K562 (cell line): Measurements from ENCODE around the gene NPHP1. TPM values are rescaled to one million over a fixed set of nuclear protein-coding genes. Genes with fewer than 3 reads are reported as not detected.

ENCODE experiments used
- ATAC-seq: fragments of 200-7000 bp; cut with Tn5 transposase; 3 replicates; pipeline ENCODE4 v1.9.1; 2020; ENCODE audit warnings: moderate library complexity
- BruUV-seq: library from RNA; stranded (reverse); fragments of 400-500 nt; replicated peaks from 2 replicates; lab custom pipeline; 2021; lab: Mats Ljungman, UMichigan
- CTCF ChIA-PET: fragments of 300-600 bp; formaldehyde crosslinking; extraction: SDS; loops from one replicate; lab custom pipeline; 2021; ENCODE audit warnings: low intra/inter-chr PET ratio; lab: Yijun Ruan, JAX
- POLR2A ChIA-PET: fragments of 300-600, 350-650 bp; sonication (Branson Sonifier 250); formaldehyde crosslinking; extraction: SDS; loops from one replicate; lab custom pipeline; 2021; ENCODE audit warnings: antibody characterized with exemption, inconsistent platforms; lab: Yijun Ruan, JAX
- DNase-seq, 4 experiments: peaks; one replicate each; pipeline versions ENCODE4 v3.0.0 to v3.0.0-alpha.2; 2011 to 2018; ENCODE audit warnings: low spot score in 3 of 4, mixed read lengths in 3 of 4; ENCODE audit errors: extremely low read depth in 1 of 4
- FAIRE-seq: peaks from 2 replicates; lab custom pipeline; 2011; peaks lifted over from hg19 to GRCh38; lab: Jason Lieb, UNC
- H2AFZ ChIP-seq: 2 replicates; pipeline ENCODE4 v1.6.0; 2011; ENCODE audit warnings: low read depth, low read length, control low read depth, inconsistent platforms
- H3K27ac ChIP-seq: fragments of 200-600 bp; 3 replicates; pipeline ENCODE4 v1.8.0; 2011; ENCODE audit warnings: low read depth, mild to moderate bottlenecking, control low read depth, inconsistent platforms, low read length, moderate library complexity, mixed read lengths; ENCODE audit errors: extremely low read depth
- H3K27me3 ChIP-seq, 2 experiments: fragments of 300-600 bp in 1 of 2; 2 replicates in 1 of 2; 3 replicates in 1 of 2; pipeline versions ENCODE4 v1.6.0 to v1.8.0; 2011; ENCODE audit warnings: inconsistent platforms in 2 of 2, low read length in 2 of 2, mild to moderate bottlenecking in 1 of 2, mixed read lengths in 1 of 2, moderate library complexity in 1 of 2; ENCODE audit not compliant: control insufficient read depth in 2 of 2, insufficient read depth in 2 of 2
- H3K36me3 ChIP-seq: fragments of 300-600 bp; 3 replicates; pipeline ENCODE4 v1.8.0; 2011; ENCODE audit warnings: mild to moderate bottlenecking, low read length, inconsistent platforms; ENCODE audit not compliant: control insufficient read depth, insufficient read depth
- H3K4me1 ChIP-seq, 2 experiments: fragments of 200-600 bp in 1 of 2; replicated peaks in 1 of 2; 2 replicates in 1 of 2; 3 replicates in 1 of 2; pipeline versions ENCODE4 v1.5.1 to v1.8.0; 2011; ENCODE audit warnings: inconsistent platforms in 2 of 2, low read length in 2 of 2, mild to moderate bottlenecking in 1 of 2, mixed read lengths in 1 of 2, moderate library complexity in 1 of 2; ENCODE audit not compliant: control insufficient read depth in 2 of 2, insufficient read depth in 2 of 2
- H3K4me2 ChIP-seq: 2 replicates; pipeline ENCODE4 v1.6.1; 2011; ENCODE audit warnings: low read length, control low read depth, inconsistent platforms, mixed read lengths; ENCODE audit not compliant: insufficient read depth
- H3K4me3 ChIP-seq: fragments of 200-600 bp; sonication (generic), shearing (Covaris generic); 2 replicates; pipeline ENCODE4 v1.5.1; 2016; ENCODE audit warnings: control low read depth, inconsistent platforms
- H3K79me2 ChIP-seq: fragments of 200-600 bp; 3 replicates; pipeline ENCODE4 v1.8.0; 2011; ENCODE audit warnings: low read length, inconsistent platforms; ENCODE audit not compliant: control insufficient read depth, insufficient read depth
- H3K9ac ChIP-seq, 2 experiments: 2 replicates each; pipeline versions ENCODE4 v1.6.0 to v1.6.1; 2011; ENCODE audit warnings: low read depth in 2 of 2, low read length in 2 of 2, control low read depth in 1 of 2, inconsistent platforms in 1 of 2, mild to moderate bottlenecking in 1 of 2, mixed read lengths in 1 of 2; ENCODE audit not compliant: insufficient read depth in 1 of 2
- H3K9me1 ChIP-seq: one replicate; pipeline ENCODE4 v1.6.0; 2011; ENCODE audit warnings: inconsistent platforms, mild to moderate bottlenecking, low read length, moderate library complexity; ENCODE audit not compliant: control insufficient read depth, insufficient read depth
- H3K9me3 ChIP-seq: replicated peaks from 2 replicates; pipeline ENCODE4 v1.5.1; 2011; ENCODE audit warnings: low read depth, low read length, inconsistent platforms; ENCODE audit not compliant: control insufficient read depth, insufficient read depth
- H4K20me1 ChIP-seq: replicated peaks from 2 replicates; pipeline ENCODE4 v1.6.1; 2011; ENCODE audit warnings: low read length, inconsistent platforms, mixed read lengths; ENCODE audit not compliant: control insufficient read depth, insufficient read depth
- BCL6 ChIP-seq: fragments of 250-450 bp; sonication (Bioruptor Pico); IDR thresholded peaks from 2 replicates; pipeline ENCODE4 v1.4.0; 2020
- BCOR ChIP-seq: fragments of 450-650 bp; IDR thresholded peaks from 2 replicates; pipeline ENCODE4 v1.6.1; 2016
- DACH1 ChIP-seq: fragments of 450-650 bp; IDR thresholded peaks from 2 replicates; pipeline ENCODE4 v1.6.1; 2018; ENCODE audit not compliant: partially characterized antibody
- EHMT2 ChIP-seq: fragments of 450-650 bp; IDR thresholded peaks from 2 replicates; pipeline ENCODE4 v1.6.1; 2018; ENCODE audit warnings: antibody characterized with exemption
- KDM2B ChIP-seq: fragments of 250-450 bp; sonication (Bioruptor Pico); IDR thresholded peaks from 2 replicates; pipeline ENCODE4 v1.8.0; 2021; ENCODE audit warnings: mild to moderate bottlenecking, moderate library complexity
- PCBP2 ChIP-seq: fragments of 200-400 bp; formaldehyde crosslinking; IDR thresholded peaks from 2 replicates; pipeline ENCODE4 v1.6.1; 2018; ENCODE audit warnings: low read length, low read depth, mild to moderate bottlenecking, moderate library complexity; ENCODE audit not compliant: poor library complexity, severe bottlenecking
- SMC3 ChIP-seq: conservative IDR thresholded peaks from 2 replicates; pipeline ENCODE4 v1.6.1; 2011; ENCODE audit warnings: low read depth, low read length, improper control_type of control experiment; ENCODE audit not compliant: insufficient read depth
- TAL1 ChIP-seq: fragments of 450-650 bp; IDR thresholded peaks from 2 replicates; pipeline ENCODE4 v1.6.1; 2016; ENCODE audit warnings: mild to moderate bottlenecking
- ZNF217 ChIP-seq: sonication (generic); formaldehyde crosslinking; IDR thresholded peaks from 2 replicates; pipeline ENCODE4 v1.8.0; 2022; ENCODE audit warnings: mild to moderate bottlenecking, missing genetic modification reagents
- WGBS: fragments of 100-300 bp; shearing (Covaris generic); methylation state at CpG from one replicate; pipeline ENCODE4 v1.1.6; 2016; ENCODE audit warnings: low coverage, mixed read lengths; ENCODE audit not compliant: insufficient coverage; ENCODE audit errors: missing lambda C conversion rate; 5-methylcytosine and 5-hydroxymethylcytosine counted together
- in situ Hi-C: fragments of 300-500 bp; cut with MboI; formaldehyde crosslinking; loops from 4 replicates; pipeline ENCODE4 v1.15.0; 2018; ENCODE audit warnings: inconsistent platforms, mixed read lengths
- intact Hi-C: fragments of 100-400 bp; cut with micrococcal nuclease; formaldehyde crosslinking; loops from 2 replicates; pipeline ENCODE4 v1.14.2; 2022
- polyA plus RNA-seq, 8 experiments: library from polyadenylated mRNA; depleted of rRNA in 4 of 8; stranded (reverse) in 5 of 8; unstranded in 3 of 8; fragments of >200 nt; fragmentation: Nextera tagmentation in 2 of 8; fragmentation: Illumina TruSeq in 1 of 8; extraction: Ambion mirVana in 2 of 8; extraction: Trizol in 1 of 8; gene quantifications; 2 replicates each; pipeline versions ENCODE4 v1.2.1 to v1.2.3, GENCODE V29; 2011 to 2014; ENCODE audit warnings: inconsistent platforms in 1 of 8, missing spikeins in 1 of 8
- total RNA-seq, 7 experiments: library from RNA; depleted of rRNA in 6 of 7; stranded (reverse); fragments of >200 nt in 6 of 7; fragmentation: Illumina TruSeq in 2 of 7; extraction: Trizol in 2 of 7; gene quantifications; 2 replicates each; pipeline versions ENCODE4 v1.2.1 to v1.2.3, GENCODE V29; 2011 to 2021; ENCODE audit warnings: low replicate concordance in 1 of 7
- TF ChIP-seq, protein P1 (sequence below): fragments of 450-650 bp; formaldehyde crosslinking; IDR thresholded peaks from 2 replicates; pipeline ENCODE4 v1.4.0; 2020; ENCODE audit warnings: mild to moderate bottlenecking, moderate library complexity
- TF ChIP-seq, protein P2 (sequence below), 3 experiments: IDR thresholded peaks in 2 of 3; conservative IDR thresholded peaks in 1 of 3; 2 replicates each; pipeline ENCODE4 v1.5.1; 2011 to 2012; ENCODE audit warnings: low read length in 3 of 3, mild to moderate bottlenecking in 3 of 3, control low read depth in 2 of 3, improper control_type of control experiment in 1 of 3, inconsistent platforms in 1 of 3, low read depth in 1 of 3, mixed read lengths in 1 of 3, moderate library complexity in 1 of 3; ENCODE audit not compliant: insufficient read depth in 2 of 3
- TF ChIP-seq, protein P3 (sequence below): fragments of 250-450 bp; sonication (Bioruptor Pico); IDR thresholded peaks from 2 replicates; pipeline ENCODE4 v1.8.0; 2021; ENCODE audit warnings: mild to moderate bottlenecking, moderate library complexity
- TF ChIP-seq, protein P4 (sequence below): fragments of 450-650 bp; IDR thresholded peaks from 2 replicates; pipeline ENCODE4 v1.6.1; 2018; ENCODE audit warnings: mild to moderate bottlenecking, low read depth; ENCODE audit not compliant: partially characterized antibody
- TF ChIP-seq, protein P5 (sequence below): fragments of 450-650 bp; formaldehyde crosslinking; IDR thresholded peaks from 2 replicates; pipeline ENCODE4 v1.4.0; 2020; ENCODE audit warnings: mild to moderate bottlenecking, moderate library complexity

Gene NPHP1
- total and polyA plus RNA-seq, 9 of the 15 experiments (the other 6 are each of a cell fraction or from before 2014, with no cell fraction given) = 0.11 to 0.32 (median 0.20) TPM; not detected in 5

DNA sequence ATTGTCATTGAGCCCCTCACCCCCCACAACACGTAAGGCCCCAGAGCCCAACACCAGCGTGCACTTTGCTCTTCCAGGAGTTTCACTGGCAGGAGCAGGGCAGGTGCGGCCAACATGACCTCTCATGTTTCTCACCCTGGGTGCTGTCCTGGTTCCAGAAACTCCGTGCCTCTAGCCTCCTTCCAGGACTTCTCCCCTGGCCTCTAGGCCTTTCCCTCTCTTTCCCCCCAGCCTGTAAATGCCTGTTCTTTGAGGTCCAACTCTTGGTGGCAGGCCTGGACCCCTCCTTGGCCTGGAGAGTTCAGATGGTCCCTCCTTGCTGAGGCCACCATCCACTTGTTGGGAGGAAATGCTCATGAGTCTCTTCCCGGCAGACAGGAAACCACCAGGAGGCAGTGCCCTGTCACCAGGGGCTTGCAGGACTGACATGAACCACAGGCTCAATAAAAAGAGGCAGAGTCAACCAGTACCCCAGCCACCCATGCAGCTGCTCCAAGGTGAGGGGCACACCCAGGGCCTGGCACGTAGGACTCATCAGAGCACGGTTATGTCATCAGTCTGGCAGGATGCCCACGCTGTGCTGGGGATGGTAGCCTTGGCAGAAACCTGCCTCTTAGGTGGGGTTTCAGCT lies 90.7 kb downstream of the NPHP1 start:
- H3K79me2 ChIP-seq = no peaks in the 10 kb centered on the region
- TF ChIP-seq, protein P1, sequence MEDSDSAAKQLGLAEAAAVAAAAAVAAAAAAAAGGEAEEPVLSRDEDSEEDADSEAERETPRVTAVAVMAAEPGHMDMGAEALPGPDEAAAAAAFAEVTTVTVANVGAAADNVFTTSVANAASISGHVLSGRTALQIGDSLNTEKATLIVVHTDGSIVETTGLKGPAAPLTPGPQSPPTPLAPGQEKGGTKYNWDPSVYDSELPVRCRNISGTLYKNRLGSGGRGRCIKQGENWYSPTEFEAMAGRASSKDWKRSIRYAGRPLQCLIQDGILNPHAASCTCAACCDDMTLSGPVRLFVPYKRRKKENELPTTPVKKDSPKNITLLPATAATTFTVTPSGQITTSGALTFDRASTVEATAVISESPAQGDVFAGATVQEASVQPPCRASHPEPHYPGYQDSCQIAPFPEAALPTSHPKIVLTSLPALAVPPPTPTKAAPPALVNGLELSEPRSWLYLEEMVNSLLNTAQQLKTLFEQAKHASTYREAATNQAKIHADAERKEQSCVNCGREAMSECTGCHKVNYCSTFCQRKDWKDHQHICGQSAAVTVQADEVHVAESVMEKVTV (CRISPR knock-in tag) = no peak
- TF ChIP-seq, protein P2, sequence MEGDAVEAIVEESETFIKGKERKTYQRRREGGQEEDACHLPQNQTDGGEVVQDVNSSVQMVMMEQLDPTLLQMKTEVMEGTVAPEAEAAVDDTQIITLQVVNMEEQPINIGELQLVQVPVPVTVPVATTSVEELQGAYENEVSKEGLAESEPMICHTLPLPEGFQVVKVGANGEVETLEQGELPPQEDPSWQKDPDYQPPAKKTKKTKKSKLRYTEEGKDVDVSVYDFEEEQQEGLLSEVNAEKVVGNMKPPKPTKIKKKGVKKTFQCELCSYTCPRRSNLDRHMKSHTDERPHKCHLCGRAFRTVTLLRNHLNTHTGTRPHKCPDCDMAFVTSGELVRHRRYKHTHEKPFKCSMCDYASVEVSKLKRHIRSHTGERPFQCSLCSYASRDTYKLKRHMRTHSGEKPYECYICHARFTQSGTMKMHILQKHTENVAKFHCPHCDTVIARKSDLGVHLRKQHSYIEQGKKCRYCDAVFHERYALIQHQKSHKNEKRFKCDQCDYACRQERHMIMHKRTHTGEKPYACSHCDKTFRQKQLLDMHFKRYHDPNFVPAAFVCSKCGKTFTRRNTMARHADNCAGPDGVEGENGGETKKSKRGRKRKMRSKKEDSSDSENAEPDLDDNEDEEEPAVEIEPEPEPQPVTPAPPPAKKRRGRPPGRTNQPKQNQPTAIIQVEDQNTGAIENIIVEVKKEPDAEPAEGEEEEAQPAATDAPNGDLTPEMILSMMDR (IDR thresholded peaks at IDR 0.05 in 2 of 3, conservative IDR thresholded peaks at IDR 0.05 in 1 of 3; ENCODE audit: insufficient read depth in 2 of 3, low read depth in 1 of 3, low read length in 3 of 3) = no peak; a peak in 1 of 6 replicates
- TF ChIP-seq BCOR (no peak), PCBP2 (no peak), EHMT2 (no peak), KDM2B (CRISPR knock-in tag) (no peak), SMC3 (no peak), BCL6 (CRISPR knock-in tag) (no peak), TAL1 (no peak), DACH1 (no peak), ZNF217 (CRISPR knock-in tag) (no peak)
- TF ChIP-seq, protein P3, sequence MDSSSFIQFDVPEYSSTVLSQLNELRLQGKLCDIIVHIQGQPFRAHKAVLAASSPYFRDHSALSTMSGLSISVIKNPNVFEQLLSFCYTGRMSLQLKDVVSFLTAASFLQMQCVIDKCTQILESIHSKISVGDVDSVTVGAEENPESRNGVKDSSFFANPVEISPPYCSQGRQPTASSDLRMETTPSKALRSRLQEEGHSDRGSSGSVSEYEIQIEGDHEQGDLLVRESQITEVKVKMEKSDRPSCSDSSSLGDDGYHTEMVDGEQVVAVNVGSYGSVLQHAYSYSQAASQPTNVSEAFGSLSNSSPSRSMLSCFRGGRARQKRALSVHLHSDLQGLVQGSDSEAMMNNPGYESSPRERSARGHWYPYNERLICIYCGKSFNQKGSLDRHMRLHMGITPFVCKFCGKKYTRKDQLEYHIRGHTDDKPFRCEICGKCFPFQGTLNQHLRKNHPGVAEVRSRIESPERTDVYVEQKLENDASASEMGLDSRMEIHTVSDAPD (CRISPR knock-in tag) = no peak
- TF ChIP-seq, protein P4, sequence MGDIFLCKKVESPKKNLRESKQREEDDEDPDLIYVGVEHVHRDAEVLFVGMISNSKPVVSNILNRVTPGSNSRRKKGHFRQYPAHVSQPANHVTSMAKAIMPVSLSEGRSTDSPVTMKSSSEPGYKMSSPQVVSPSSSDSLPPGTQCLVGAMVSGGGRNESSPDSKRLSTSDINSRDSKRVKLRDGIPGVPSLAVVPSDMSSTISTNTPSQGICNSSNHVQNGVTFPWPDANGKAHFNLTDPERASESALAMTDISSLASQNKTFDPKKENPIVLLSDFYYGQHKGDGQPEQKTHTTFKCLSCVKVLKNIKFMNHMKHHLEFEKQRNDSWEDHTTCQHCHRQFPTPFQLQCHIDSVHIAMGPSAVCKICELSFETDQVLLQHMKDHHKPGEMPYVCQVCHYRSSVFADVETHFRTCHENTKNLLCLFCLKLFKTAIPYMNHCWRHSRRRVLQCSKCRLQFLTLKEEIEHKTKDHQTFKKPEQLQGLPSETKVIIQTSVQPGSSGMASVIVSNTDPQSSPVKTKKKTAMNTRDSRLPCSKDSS = no peak
- TF ChIP-seq, protein P5, sequence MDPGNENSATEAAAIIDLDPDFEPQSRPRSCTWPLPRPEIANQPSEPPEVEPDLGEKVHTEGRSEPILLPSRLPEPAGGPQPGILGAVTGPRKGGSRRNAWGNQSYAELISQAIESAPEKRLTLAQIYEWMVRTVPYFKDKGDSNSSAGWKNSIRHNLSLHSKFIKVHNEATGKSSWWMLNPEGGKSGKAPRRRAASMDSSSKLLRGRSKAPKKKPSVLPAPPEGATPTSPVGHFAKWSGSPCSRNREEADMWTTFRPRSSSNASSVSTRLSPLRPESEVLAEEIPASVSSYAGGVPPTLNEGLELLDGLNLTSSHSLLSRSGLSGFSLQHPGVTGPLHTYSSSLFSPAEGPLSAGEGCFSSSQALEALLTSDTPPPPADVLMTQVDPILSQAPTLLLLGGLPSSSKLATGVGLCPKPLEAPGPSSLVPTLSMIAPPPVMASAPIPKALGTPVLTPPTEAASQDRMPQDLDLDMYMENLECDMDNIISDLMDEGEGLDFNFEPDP (CRISPR knock-in tag) = no peak
- H4K20me1 ChIP-seq = no peaks in the 10 kb centered on the region; the same call in 1 of the 2 replicates
- DNase-seq (no peak), ATAC-seq (no peak), FAIRE-seq (no peak)
- CTCF ChIA-PET = no interaction called here
- H3K9ac ChIP-seq = no peak overlapping the region
- no peak overlapping the region for H3K4me2 ChIP-seq
- H3K9me1 ChIP-seq = peaks cover 4% of the 10 kb centered on the region
- no peaks in the 10 kb centered on the region for H3K9me3 ChIP-seq
- POLR2A ChIA-PET = no interaction called here
- H3K27ac ChIP-seq = no peak overlapping the region
- WGBS = 2% methylated on average over 7 of the region's 8 CpGs
- intact Hi-C loops (no loop called here), in situ Hi-C loops (no loop called here)
- BruUV-seq = no TSS peak
- peaks cover 0 to 7% of the 10 kb centered on the region in 2 experiments; a peak in 2 of 5 replicates for H3K4me1 ChIP-seq
- no peak overlapping the region for H3K4me3 ChIP-seq
- peaks cover 11 to 36% of the 10 kb centered on the region in 2 experiments; a peak in 3 of 5 replicates for H3K27me3 ChIP-seq
- H2AFZ ChIP-seq = no peak overlapping the region
- H3K36me3 ChIP-seq = no peaks in the 10 kb centered on the region
